NCI-H748 treated with DMSO at 0.1 percent for 48 hours (cell line): ENCODE measurements around the gene YWHAB.
A peak's percentile ranks its signal among the peaks of the same experiment; 100 is the strongest.
"Not testable (repeated sequence)": the region's sequence is repeated elsewhere in the genome, so short reads cannot be mapped to it uniquely, and the experiment has no call there.

Source experiments
- DNase-seq: peaks from one replicate; lab custom pipeline; 2025; lab: John Stamatoyannopoulos, UW

The YWHAB gene

GRCh38 chr20:44869471-44869870 lies 16.0 kb upstream of the YWHAB start:
- DNase-seq = no peak

DNA sequence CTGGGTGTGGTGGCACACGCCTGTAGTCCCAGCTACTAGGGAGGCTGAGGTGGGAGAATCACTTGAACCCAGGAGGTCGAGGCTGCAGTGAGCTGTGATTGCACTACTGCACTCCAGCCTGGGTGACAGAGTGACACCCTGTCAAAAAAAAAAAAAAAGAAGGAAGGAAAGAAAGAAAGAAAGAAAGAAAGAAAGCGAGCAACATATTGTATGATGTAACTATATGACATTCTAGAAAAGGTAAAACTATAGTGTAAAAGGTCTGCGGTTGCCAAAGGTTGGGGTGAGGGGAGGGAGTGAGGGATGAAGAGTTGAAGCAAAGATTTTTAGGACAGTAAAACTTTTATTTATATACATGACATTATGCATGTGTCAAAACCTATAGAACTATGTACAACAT lies 3.1 kb upstream of the YWHAB start:
- not testable (repeated sequence) for DNase-seq

DNA sequence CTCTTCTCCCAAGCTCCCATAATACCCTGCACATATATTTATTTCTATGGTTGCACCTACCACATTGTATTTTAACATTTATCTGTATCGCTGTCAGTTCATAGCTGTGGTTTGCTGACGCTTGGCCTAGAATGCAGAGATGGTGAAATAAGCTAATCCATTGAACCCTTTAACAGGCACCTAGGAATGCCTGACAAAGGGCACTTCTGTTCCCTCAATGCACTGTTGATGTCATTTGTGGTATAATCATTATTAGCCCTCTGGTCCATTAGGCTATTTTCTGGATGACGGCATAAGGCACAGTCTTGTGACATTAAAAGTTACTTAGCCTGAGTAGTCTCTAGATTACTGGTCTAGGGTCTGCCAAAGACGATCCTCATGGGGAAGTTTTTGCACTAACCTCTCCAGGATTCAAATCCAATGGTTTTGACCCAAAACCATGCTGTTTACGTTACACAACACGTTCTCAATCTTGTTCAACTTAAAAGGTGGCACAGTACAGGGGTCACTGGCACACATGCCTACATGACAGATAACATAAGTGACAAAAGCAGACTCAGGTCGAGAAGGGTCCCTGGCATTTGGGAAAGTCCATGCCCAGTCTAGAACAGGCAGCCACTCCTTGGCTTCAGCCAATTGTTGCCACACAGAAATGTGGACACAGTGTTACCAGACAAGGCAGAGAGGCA lies 2.1 kb upstream of the YWHAB start:
- DNase-seq = no peak

DNA sequence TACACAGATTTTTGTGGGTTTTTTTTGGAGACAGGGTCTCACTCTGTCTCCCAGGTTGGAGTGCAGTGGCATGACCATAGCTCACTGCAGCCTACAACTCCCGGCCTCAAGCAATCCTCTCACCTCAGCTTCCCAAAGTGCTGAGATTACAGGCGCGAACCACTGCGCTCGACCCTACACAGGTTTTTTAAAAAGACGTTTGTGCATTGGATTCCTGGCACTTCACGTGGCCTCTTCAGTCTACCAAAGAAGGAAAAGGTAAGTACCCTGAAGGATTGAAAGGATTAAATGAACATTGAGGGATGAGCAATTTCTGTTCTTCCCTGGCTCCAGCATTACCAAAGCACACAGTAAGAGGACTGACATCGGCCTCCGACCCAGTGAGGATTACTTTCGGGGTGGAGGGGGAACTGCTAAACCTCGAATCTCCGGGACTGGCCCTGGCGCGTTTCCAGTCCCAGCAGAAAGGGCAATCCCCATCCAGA lies 556 bp upstream of the YWHAB start:
- DNase-seq = no peak

- DNase-seq = no peak
Measured at GRCh38 chr20:44886266-44886651, 754 bp downstream of the YWHAB start.

DNA sequence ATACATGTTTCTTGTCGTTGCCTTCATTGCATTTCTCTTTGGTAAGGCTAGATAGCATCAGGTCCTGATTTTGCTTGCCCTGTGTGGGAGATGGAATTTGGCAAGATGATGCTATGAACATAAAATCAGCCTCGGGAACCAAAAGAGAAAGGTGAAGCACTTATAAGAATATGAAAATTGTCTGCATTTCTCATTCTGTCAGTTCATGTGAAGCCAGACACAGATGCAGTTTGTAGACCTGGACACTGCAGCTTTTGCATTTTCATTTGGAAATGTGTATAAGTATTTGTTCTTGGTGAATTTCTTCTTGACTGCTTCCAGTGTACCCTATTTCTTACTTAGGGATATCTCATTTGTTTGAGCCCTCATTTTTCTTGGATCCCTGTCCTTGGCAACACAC lies 1.3 kb downstream of the YWHAB start:
- DNase-seq = no peak

GRCh38 chr20:44887466-44887865 lies 2.0 kb downstream of the YWHAB start:
- no peak for DNase-seq

GRCh38 chr20:44888226-44889103 lies 3.0 kb downstream of the YWHAB start:
- DNase-seq = no peak

DNA sequence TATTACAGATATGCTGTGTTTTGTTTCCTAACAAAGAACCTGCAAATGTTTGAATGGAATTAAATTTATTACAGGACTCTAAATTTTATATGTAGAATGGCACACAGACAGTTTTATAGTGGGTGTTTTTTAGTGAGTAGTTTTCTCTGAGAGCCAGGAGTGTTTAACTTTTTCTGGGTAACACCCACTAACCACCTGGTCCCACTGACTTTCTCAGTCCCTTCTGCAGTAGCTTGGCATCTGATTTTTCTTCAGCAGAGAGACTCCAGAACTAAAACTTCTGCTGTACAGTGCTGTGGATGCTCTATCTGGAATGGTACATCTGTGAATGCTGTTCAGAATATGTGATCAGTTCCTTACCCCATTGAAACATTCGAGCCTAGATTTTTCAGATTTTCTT lies 6.3 kb downstream of the YWHAB start:
- no peak for DNase-seq

- no peak for DNase-seq
Measured at GRCh38 chr20:44894959-44895358, 9.5 kb downstream of the YWHAB start.

DNA sequence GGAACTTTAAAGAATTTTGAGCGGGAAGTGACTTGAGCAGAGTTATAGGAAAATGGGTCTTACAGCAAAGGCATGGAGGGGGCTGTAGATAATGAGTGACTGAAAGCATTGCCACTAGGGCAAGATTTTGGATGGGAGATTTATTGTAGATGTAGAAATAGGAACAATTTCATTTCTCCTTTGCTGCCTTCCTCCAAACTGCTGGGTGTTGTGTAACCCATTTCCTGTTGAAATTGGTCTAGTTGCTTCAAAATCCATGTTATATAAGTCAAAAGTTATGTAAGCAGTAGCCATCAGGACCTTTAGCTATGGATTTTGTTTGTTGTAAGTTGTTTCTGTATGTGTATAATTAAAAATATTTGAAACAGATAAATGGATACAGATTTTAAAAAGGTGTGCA lies 11.1 kb downstream of the YWHAB start:
- DNase-seq = no peak

DNA sequence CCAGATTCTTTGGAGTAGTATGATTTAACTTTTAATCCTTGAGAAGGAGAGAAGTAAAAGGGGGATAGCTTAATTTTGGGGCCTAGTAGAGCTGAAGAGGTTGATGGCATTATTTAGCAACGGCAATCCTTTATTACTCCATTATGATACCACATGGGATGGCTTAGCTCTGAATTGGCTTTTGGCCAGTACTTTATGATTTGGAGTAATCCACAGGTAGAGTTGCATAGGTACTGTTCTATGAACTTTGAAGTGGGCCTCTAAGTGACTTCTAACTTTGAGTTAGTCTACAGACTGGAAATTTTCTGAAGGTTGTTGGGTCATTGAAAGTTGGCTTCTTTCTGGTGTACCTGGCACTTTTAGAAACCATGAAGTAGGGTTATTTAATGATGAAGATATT lies 11.6 kb downstream of the YWHAB start:
- no peak for DNase-seq

DNA sequence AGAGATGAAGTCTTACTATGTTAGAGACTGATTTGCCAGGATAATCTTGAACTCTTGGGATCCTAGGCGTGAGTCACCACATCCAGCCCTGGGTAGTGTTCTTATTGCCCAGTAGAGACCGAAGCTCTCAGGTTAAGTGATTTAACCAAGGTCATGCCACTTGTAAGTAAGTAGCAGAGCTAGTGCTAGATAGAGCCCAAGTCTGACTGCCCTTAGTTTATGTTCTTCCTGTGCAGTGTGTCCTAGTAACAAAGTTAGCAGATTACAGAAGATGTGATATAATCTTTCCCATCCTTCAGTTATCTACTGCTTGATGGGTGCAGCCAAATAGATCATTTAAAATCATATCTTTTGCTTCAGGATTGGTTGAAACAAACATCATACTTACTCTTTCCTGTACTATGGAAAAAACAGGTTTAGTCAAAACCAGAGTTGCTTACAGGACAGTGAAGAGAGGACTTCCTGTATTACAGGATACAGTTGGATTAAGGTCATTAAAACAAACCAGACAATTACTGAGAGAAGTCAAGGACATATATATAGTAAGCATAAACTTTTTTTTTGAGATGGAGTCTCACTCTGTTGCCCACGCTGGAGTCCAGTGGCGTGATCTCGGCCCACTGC lies 14.8 kb downstream of the YWHAB start:
- no peak for DNase-seq

- DNase-seq = no peak
Measured at GRCh38 chr20:44901974-44902373, 16.5 kb downstream of the YWHAB start.

DNA sequence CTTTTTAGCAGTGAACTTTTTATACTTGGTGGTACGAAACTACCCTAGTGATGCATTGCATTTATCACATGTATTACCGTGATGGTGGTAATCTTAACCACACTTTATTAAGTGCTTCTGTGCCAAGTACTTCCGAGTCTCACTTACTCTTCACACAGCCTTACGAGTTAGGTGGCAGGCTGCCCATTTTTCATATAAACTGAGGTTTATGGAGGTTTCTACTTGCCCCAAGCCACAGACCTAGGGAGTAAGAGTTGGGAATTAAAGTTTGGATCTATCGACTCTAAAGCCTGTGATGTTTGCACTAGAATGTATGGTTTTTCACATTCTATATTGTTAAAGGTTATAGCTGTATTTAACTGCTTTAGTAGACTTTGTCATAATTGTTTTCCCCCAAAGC lies 18.9 kb downstream of the YWHAB start:
- DNase-seq = no peak

- DNase-seq = no peak
Measured at GRCh38 chr20:44908987-44909871, 23.7 kb downstream of the YWHAB start.

DNA sequence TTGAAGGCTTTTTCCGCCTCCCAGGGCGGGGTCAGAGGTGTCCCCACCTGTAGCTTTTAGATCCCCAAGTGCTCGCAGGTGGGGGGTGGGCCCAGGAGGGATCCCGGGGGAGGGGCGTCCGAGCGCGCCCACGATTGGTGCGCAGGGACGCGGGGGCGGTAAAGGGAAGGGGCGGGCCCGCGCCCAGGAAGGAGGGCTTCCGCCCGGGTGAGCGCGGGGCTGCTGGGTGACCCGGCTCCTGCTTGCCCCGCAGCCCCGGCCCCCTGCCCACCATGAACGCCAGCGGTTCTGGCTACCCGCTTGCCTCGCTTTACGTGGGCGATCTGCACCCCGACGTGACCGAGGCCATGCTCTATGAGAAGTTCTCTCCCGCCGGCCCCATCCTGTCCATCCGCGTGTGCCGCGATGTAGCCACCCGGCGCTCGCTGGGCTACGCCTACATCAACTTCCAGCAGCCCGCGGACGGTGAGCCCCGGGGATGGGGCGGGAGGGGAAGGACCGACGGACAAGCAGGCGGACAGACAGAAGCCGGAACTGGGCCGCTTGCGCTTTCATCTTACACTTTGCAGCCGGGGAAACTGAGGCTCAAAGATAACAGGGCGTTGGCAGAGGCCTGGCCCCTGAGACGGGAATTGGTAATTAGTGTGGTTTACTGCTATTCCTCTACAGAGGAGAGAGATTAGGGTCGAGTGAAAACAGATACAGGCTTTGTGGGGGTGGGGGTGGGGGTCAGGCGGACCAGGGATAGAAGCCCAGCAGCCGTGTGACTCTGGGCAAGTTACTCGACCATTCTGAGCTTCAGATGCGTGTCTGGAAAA lies 24.6 kb downstream of the YWHAB start, which contains the start of gene PABPC1L:
PABPC1L (plus strand) TSS at position 189 of the 818 bp plus-strand sequence; CDS start at position 273, 84 bp downstream.
- DNase-seq = peak; percentile 48

GRCh38 chr20:44910690-44911262 lies 25.3 kb downstream of the YWHAB start:
- no peak for DNase-seq

DNA sequence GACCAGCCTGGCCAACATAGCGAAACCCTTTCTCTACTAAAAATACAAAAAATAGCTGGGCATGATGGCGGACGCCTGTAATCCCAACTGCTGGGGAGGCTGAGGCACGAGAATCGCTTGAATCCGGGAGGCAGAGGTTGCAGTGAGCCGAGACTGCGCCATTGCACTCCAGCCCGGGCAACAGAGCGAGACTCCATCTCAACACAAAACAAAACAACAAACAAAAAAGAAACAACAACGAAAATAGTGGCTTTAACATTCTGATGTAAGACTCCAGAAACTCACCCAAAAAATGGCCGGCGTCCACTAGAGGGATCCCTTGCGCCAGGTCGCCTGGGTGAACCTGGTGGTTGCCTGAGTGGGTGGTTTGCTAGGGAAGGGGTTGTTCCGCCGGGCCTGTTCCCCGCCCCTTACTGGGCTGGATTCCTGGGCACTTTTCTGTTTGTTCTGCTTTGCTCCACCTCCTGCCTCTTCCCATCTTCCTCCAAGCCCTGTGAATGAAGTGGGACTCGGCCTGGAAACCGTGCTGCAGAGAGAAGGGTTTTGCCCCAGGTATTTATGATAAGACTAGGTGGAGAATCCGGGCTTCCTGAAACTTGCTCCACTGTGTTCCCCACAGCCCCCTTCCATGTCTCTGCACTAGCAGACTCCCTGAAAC lies 25.9 kb downstream of the YWHAB start:
- DNase-seq = no peak

GRCh38 chr20:44912189-44912588 lies 26.7 kb downstream of the YWHAB start:
- no peak for DNase-seq
